ENCODE data around the gene TRIM31.
"Not testable (repeated sequence)": the region's sequence is repeated elsewhere in the genome, so short reads cannot be mapped to it uniquely, and the experiment has no call there.

Gene TRIM31

GRCh38 chr6:30144811-30145210, 31.9 kb upstream of the TRIM31 start:
- TF ChIP-seq, protein P1, sequence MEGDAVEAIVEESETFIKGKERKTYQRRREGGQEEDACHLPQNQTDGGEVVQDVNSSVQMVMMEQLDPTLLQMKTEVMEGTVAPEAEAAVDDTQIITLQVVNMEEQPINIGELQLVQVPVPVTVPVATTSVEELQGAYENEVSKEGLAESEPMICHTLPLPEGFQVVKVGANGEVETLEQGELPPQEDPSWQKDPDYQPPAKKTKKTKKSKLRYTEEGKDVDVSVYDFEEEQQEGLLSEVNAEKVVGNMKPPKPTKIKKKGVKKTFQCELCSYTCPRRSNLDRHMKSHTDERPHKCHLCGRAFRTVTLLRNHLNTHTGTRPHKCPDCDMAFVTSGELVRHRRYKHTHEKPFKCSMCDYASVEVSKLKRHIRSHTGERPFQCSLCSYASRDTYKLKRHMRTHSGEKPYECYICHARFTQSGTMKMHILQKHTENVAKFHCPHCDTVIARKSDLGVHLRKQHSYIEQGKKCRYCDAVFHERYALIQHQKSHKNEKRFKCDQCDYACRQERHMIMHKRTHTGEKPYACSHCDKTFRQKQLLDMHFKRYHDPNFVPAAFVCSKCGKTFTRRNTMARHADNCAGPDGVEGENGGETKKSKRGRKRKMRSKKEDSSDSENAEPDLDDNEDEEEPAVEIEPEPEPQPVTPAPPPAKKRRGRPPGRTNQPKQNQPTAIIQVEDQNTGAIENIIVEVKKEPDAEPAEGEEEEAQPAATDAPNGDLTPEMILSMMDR (IDR thresholded peaks at IDR 0.05; ENCODE audit: extremely low read depth, missing control alignments): no peak
- no peak for DNase-seq (ENCODE audit: low spot score)

DNA sequence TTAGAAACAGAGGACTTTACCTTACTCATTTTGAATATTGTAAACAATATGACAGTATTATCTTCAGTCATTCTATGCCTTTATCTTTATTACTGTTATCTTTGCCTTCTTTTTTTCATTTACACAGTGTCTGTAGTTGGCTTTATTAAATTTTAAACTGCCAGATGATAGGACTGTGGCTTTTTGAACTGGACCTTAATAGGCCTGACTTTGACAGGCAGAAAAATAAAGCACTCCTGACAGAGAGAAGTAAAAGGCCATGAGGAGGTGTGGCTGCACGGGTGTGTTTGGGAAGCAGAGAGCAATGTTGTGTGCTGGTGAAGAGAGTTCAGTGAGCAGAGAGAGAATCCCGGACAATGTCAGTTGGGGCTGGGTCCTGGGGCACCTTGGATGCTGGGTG, 30.9 kb upstream of the TRIM31 start:
- no peak for DNase-seq (ENCODE audit: low spot score)
- TF ChIP-seq, protein P1 (IDR thresholded peaks at IDR 0.05; ENCODE audit: extremely low read depth, missing control alignments): no peak

- no peak for DNase-seq (ENCODE audit: low spot score)
- TF ChIP-seq, protein P1 (IDR thresholded peaks at IDR 0.05; ENCODE audit: extremely low read depth, missing control alignments): no peak
Measured at GRCh38 chr6:30142665-30143064, 29.8 kb upstream of the TRIM31 start.

- DNase-seq (ENCODE audit: low spot score): not testable (repeated sequence)
Measured at GRCh38 chr6:30140240-30140639, 27.4 kb upstream of the TRIM31 start.

GRCh38 chr6:30136570-30137286, 23.8 kb upstream of the TRIM31 start:
- TF ChIP-seq, protein P1 (IDR thresholded peaks at IDR 0.05; ENCODE audit: extremely low read depth, missing control alignments): no peak
- no peak for DNase-seq (ENCODE audit: low spot score)

GRCh38 chr6:30135757-30136156, 22.9 kb upstream of the TRIM31 start, which contains the start of gene TRIM40:
TRIM40 (plus strand) TSS chr6:30136140; CDS start chr6:30137037, 897 bp downstream.
- TF ChIP-seq, protein P1 (IDR thresholded peaks at IDR 0.05; ENCODE audit: extremely low read depth, missing control alignments): no peak

DNA sequence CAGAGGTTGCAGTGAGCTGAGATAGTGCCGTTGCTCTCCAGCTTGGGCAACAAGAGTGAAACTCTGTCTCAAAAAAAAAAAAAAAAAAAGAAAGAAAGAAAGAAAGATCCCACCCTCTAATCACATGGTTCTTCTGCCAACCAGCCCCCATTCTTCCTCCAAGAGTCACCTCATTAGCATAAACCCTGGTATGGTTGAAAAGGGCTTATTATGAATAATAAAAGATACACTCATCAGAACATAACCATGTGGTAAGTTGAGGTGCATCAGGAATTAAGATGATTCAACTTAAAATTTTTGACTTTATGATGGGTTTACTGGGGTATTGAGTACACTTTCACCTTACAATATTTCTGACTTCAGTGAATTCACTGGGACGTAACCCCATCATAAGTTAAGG, 22.3 kb upstream of the TRIM31 start:
- no peak for DNase-seq (ENCODE audit: low spot score)

More at GRCh38 chr6:30135757-30136156, 22.9 kb upstream of the TRIM31 start, which contains the start of gene TRIM40:
- no peak for DNase-seq (ENCODE audit: low spot score)

More for the DNA sequence above, 22.3 kb upstream of the TRIM31 start:
- TF ChIP-seq, protein P1 (IDR thresholded peaks at IDR 0.05; ENCODE audit: extremely low read depth, missing control alignments): no peak

All from GM20000 (cell line).